Ovary (tissue), 3 donors: ENCODE results near the gene FLG2.
"Not testable (repeated sequence)": the region's sequence is repeated elsewhere in the genome, so short reads cannot be mapped to it uniquely, and the experiment has no call there.

Experiments
- EP300 ChIP-seq: sonication (generic); formaldehyde crosslinking; IDR thresholded peaks from one replicate; pipeline ENCODE4 v1.6.1; 2017; ENCODE audit warnings: antibody characterized with exemption
- POLR2A ChIP-seq: fragments of 450-650 bp; IDR thresholded peaks from one replicate; pipeline ENCODE4 v1.6.1; 2017; ENCODE audit warnings: antibody characterized with exemption, mild to moderate bottlenecking, moderate library complexity
- TF ChIP-seq, protein P1 (sequence below), 3 donors: fragments of 450-650 bp in 2 of 3; fragments of 200-600 bp in 1 of 3; IDR thresholded peaks; one replicate each; pipeline versions ENCODE4 v1.5.1 to v1.8.0; 2016 to 2022; ENCODE audit warnings: antibody characterized with exemption in 3 of 3, mild to moderate bottlenecking in 1 of 3
- donor health status: DM: no; HTN: no; CAD: no.

DNA sequence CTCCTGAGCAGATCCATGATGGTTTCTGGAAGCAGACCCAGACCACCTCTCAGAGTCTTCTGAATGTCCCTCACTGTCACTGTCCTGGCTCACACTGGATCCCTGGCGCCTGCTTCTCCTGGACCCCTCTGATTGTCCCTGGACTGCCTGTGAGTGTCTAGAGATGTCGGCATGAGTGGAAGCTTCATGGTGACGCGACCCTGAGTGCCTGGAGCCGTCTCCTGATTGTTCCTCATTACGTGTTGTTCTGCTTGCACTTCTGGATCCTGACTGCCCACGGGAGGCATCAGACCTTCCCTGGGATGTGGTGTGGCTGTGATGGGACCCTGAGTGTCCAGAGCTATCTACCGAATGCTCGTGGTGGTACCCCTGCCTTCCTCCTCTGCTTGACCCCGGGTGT lies 53.7 kb downstream of the FLG2 start:
- TF ChIP-seq EP300, POLR2A: not testable (repeated sequence)
- TF ChIP-seq, protein P1, sequence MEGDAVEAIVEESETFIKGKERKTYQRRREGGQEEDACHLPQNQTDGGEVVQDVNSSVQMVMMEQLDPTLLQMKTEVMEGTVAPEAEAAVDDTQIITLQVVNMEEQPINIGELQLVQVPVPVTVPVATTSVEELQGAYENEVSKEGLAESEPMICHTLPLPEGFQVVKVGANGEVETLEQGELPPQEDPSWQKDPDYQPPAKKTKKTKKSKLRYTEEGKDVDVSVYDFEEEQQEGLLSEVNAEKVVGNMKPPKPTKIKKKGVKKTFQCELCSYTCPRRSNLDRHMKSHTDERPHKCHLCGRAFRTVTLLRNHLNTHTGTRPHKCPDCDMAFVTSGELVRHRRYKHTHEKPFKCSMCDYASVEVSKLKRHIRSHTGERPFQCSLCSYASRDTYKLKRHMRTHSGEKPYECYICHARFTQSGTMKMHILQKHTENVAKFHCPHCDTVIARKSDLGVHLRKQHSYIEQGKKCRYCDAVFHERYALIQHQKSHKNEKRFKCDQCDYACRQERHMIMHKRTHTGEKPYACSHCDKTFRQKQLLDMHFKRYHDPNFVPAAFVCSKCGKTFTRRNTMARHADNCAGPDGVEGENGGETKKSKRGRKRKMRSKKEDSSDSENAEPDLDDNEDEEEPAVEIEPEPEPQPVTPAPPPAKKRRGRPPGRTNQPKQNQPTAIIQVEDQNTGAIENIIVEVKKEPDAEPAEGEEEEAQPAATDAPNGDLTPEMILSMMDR (IDR thresholded peaks at IDR 0.05): not testable (repeated sequence)
